ENCODE results near the gene THAP7. TPM values are rescaled to one million over a fixed set of nuclear protein-coding genes. Genes with fewer than 3 reads are reported as not detected.

Gene THAP7
- total RNA-seq, 1 experiment from 2014 or later: 24.6 TPM

DNA sequence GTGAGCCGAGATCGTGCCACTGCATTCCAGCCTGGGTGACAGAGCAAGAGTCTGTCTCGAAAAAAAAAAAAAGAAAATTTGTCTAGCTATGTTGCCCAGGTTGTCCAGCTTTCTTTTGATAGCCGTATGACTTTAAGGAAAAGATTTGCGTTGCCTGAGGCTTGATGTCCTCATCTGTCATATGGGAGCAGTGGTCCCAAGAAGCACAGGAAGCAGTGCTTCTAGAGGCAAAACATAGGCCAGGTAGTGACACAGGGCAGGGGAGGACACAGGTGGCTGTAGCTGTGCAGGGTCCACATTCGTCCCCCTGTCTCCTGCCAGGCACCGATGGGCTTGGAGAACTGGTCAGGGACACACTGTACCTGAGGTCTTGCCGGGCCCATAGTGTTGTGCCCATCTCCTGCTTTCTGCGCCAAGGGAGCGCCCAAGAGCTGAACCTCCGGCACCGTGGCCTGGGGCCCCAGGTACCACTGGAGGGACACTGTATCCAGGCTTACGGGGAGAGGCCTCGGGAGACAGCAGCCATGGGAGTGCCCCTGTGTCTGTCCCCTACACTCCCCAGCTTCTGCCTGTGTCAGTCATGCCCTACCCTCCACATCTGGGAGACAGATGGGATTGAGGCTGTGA lies 45.2 kb upstream of the THAP7 start:
- Histone ChIP-seq H4K91ac (ENCODE audit: insufficient read length, low read depth, low read length) (no peak overlapping the region), H3K23me2 (ENCODE audit: insufficient read length, low read depth, low read length, poor library complexity, severe bottlenecking) (peaks cover 4% of the 10 kb centered on the region), H2AK5ac (ENCODE audit: insufficient read length, low read length) (no peak overlapping the region), H4K5ac (ENCODE audit: insufficient read length, low read depth, low read length) (no peak overlapping the region), H3K9me3 (ENCODE audit: control insufficient read depth, low read depth, low read length) (no peaks in the 10 kb centered on the region), H3K4me1 (ENCODE audit: insufficient read depth, low read length) (peaks cover 5% of the 10 kb centered on the region; the same call in 1 of the 2 replicates), H3K79me2 (ENCODE audit: insufficient read depth, low read length) (no peaks in the 10 kb centered on the region), H3K14ac (ENCODE audit: insufficient read depth, low read length) (no peak overlapping the region), H3K56ac (ENCODE audit: insufficient read length, low read depth, low read length) (no peak overlapping the region), H2BK120ac (ENCODE audit: low read depth, low read length, poor library complexity, severe bottlenecking) (no peak overlapping the region), H2BK5ac (ENCODE audit: insufficient read length, low read length) (no peak overlapping the region), H3K18ac (ENCODE audit: insufficient read length, low read depth, low read length) (no peak overlapping the region), H3K27me3 (ENCODE audit: insufficient read depth, low read length) (no peaks in the 10 kb centered on the region), H4K8ac (replicated peaks; ENCODE audit: insufficient read length, low read depth, low read length) (no peak overlapping the region), H4K20me1 (ENCODE audit: control insufficient read depth, insufficient read depth, insufficient read length) (no peaks in the 10 kb centered on the region), H2AFZ (ENCODE audit: low read length) (no peak overlapping the region), H2BK12ac (ENCODE audit: insufficient read length, low read depth, low read length) (no peak overlapping the region), H3T11ph (ENCODE audit: low read length) (no peak overlapping the region), H2BK15ac (ENCODE audit: low read depth, low read length) (no peak overlapping the region), H3K9ac (ENCODE audit: extremely low read depth, insufficient read length, low read length) (no peak overlapping the region), H3K27ac (ENCODE audit: insufficient read length, low read depth, low read length) (no peak overlapping the region), H3K4ac (ENCODE audit: low read depth, low read length) (no peak overlapping the region), H3K4me2 (ENCODE audit: insufficient read depth, insufficient read length, low read length) (no peak overlapping the region), H2BK20ac (ENCODE audit: low read depth, low read length, poor library complexity, severe bottlenecking) (no peak overlapping the region), H3K79me1 (ENCODE audit: insufficient read depth, low read depth, low read length, poor library complexity, severe bottlenecking) (no peaks in the 10 kb centered on the region), H3K23ac (ENCODE audit: insufficient read length, low read depth, low read length) (no peak overlapping the region)
- H3K4me1 Mint-ChIP-seq: peaks cover 28 to 29% of the 10 kb centered on the region in 2 experiments
- H3K27ac Mint-ChIP-seq: no peak overlapping the region
- no peak overlapping the region for H3K4me3 Mint-ChIP-seq
- H3K9me3 Mint-ChIP-seq: no peaks in the 10 kb centered on the region; a peak in 1 of 5 replicates
- peaks cover 27% of the 10 kb centered on the region for H3K27me3 Mint-ChIP-seq (ENCODE audit: low read depth)
- DNase-seq: no peak
- H3K36me3 Mint-ChIP-seq (ENCODE audit: insufficient read depth in 1 of 3, low read depth in 3 of 3): no peaks in the 10 kb centered on the region
- TF ChIP-seq, protein P1, sequence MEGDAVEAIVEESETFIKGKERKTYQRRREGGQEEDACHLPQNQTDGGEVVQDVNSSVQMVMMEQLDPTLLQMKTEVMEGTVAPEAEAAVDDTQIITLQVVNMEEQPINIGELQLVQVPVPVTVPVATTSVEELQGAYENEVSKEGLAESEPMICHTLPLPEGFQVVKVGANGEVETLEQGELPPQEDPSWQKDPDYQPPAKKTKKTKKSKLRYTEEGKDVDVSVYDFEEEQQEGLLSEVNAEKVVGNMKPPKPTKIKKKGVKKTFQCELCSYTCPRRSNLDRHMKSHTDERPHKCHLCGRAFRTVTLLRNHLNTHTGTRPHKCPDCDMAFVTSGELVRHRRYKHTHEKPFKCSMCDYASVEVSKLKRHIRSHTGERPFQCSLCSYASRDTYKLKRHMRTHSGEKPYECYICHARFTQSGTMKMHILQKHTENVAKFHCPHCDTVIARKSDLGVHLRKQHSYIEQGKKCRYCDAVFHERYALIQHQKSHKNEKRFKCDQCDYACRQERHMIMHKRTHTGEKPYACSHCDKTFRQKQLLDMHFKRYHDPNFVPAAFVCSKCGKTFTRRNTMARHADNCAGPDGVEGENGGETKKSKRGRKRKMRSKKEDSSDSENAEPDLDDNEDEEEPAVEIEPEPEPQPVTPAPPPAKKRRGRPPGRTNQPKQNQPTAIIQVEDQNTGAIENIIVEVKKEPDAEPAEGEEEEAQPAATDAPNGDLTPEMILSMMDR (conservative IDR thresholded peaks at IDR 0.05): no peak
- no CpG with 5 or more reads among the region's 14 CpGs for WGBS (ENCODE audit: extremely low coverage, insufficient read length, low lambda C conversion rate)

All from H9 (cell line).